ENCODE results near the gene ATP2C1.
"Not testable (repeated sequence)": the region's sequence is repeated elsewhere in the genome, so short reads cannot be mapped to it uniquely, and the experiment has no call there.

Gene ATP2C1

GRCh38 chr3:130997289-130997688 is 103.4 kb downstream of the ATP2C1 start:
- DNase-seq = no peak

- no peak for DNase-seq
Observed at GRCh38 chr3:131001071-131001470, 107.2 kb downstream of the ATP2C1 start.

- DNase-seq = no peak
Observed at GRCh38 chr3:131004603-131005002, 110.7 kb downstream of the ATP2C1 start.

GRCh38 chr3:131007256-131007655 is 113.4 kb downstream of the ATP2C1 start:
- no peak for DNase-seq

GRCh38 chr3:131007782-131008181 is 113.9 kb downstream of the ATP2C1 start:
- no peak for DNase-seq

- DNase-seq = no peak
Observed at GRCh38 chr3:131008326-131008725, 114.4 kb downstream of the ATP2C1 start.

- no peak for DNase-seq
Observed at GRCh38 chr3:131009698-131010097, 115.8 kb downstream of the ATP2C1 start.

GRCh38 chr3:131018970-131019369 is 125.1 kb downstream of the ATP2C1 start:
- no peak for DNase-seq

GRCh38 chr3:131020122-131020693 is 126.3 kb downstream of the ATP2C1 start:
- no peak for DNase-seq

- no peak for DNase-seq
Observed at GRCh38 chr3:131025539-131025938, 131.7 kb downstream of the ATP2C1 start.

GRCh38 chr3:131026321-131027151 is 132.7 kb downstream of the ATP2C1 start, which contains the start of the genes ASTE1 and NEK11:
Gene ASTE1 (minus strand): TSS chr3:131026825. CDS start chr3:131025306, 1,519 bp downstream.
Gene NEK11 (plus strand): TSS chr3:131026877. CDS start chr3:131029709, 2,832 bp downstream.
- DNase-seq = peak; percentile 91 to 92

- DNase-seq = no peak
Observed at GRCh38 chr3:131028844-131029243, 135.0 kb downstream of the ATP2C1 start.

- DNase-seq = no peak
Observed at GRCh38 chr3:131031660-131032059, 137.8 kb downstream of the ATP2C1 start.

GRCh38 chr3:131033480-131034080 is 139.7 kb downstream of the ATP2C1 start:
- peak; percentile 60 to 77 for DNase-seq

- no peak for DNase-seq
Observed at GRCh38 chr3:131036200-131036816, 142.4 kb downstream of the ATP2C1 start.

- no peak for DNase-seq
Observed at GRCh38 chr3:131036986-131037385, 143.1 kb downstream of the ATP2C1 start.

- no peak for DNase-seq
Observed at GRCh38 chr3:131038326-131038725, 144.4 kb downstream of the ATP2C1 start.

- DNase-seq = not testable (repeated sequence)
Observed at GRCh38 chr3:131042271-131042985, 148.5 kb downstream of the ATP2C1 start.

GRCh38 chr3:131047582-131047981 is 153.7 kb downstream of the ATP2C1 start:
- no peak for DNase-seq

- DNase-seq = no peak
Observed at GRCh38 chr3:131048030-131048429, 154.1 kb downstream of the ATP2C1 start.

GRCh38 chr3:131050001-131050400 is 156.1 kb downstream of the ATP2C1 start:
- DNase-seq = no peak

GRCh38 chr3:131053043-131053859 is 159.4 kb downstream of the ATP2C1 start:
- no peak for DNase-seq

Measured in NCI-H2081 (cell line).